Measurements from ENCODE around the gene SIGLEC1.

SIGLEC1 gene

DNA sequence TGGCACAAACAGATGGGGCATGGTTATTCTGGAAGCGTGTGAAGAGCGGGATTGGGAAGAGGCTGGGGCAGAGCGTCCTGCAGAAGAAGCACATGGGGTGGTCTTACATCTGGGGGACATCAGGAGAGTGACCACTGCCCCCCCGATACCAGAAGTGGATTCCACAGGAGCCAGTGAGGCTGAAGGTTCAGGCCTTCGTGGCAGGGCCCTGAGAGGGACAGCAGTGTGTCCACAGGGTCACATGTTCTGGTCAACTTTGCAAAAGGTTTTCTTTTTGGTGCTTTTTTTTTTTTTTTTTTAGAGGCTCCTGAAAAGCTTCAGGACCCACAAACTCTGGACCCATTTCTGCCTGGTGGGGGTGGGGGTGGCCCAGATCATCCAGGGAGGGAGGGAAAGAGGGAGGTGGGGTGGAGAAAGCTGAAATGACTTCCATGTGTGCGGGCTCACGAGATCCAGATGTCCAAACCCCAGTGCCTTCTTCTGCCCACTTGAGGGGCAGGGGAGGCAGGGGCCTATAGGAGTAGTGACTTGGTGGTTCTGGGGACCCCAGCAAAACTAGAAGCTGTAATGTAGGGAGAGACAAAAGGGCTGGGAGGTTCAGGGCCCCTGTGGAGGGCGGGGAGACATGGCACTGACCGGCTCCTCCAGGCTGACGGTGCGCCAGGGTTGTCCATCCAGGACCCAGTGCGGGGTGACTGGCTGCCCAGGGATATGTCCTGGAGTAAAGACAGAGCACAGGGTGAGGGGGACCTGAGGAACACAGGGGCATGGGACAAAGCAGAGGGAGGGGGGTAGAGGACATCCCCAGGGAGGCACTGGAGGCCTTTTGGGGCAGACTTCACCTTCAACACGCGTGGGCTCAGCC lies 33.3 kb downstream of the SIGLEC1 start:
- DNase-seq, result no peak

DNA sequence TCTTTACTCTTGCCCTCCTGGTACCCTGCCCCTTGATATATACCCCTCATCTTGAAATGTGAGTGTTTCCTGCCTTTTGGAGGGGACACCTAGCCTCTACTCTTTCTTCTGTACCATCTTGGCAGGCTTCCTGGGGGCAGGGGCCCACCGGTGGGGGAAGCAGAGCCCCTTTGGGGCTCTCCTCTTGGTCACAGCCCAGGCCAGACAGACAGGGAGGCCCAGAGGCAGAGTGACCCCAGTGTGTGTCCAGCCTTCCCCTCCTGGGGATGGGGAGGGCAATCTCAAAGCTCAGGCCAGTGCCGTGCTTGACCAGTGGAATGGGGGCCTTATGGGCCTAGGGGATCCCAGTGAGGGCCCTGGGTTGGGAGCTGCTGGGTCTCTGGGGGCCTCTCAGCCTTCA lies 34.2 kb downstream of the SIGLEC1 start:
- no peak for DNase-seq

DNA sequence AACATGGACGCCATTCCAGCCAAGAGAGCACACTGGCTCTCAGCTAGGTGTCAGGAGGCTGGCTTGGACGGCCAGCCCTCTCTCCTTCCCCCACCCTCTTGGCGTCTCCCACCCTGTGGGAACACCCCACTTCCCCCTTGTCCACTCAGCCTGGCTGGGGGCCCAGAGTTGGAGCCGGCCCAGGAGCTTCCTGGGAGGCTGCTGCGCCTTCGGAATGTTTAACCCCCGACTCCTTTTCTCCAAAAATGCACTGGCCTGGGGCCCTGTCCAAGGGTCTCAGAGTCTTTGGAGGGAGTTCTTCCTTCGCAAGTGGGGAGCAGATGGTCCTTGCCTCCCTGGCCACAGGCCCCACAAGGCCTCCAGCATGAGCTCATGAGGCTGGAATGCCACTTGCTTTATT lies 34.7 kb downstream of the SIGLEC1 start:
- DNase-seq, result no peak

DNA sequence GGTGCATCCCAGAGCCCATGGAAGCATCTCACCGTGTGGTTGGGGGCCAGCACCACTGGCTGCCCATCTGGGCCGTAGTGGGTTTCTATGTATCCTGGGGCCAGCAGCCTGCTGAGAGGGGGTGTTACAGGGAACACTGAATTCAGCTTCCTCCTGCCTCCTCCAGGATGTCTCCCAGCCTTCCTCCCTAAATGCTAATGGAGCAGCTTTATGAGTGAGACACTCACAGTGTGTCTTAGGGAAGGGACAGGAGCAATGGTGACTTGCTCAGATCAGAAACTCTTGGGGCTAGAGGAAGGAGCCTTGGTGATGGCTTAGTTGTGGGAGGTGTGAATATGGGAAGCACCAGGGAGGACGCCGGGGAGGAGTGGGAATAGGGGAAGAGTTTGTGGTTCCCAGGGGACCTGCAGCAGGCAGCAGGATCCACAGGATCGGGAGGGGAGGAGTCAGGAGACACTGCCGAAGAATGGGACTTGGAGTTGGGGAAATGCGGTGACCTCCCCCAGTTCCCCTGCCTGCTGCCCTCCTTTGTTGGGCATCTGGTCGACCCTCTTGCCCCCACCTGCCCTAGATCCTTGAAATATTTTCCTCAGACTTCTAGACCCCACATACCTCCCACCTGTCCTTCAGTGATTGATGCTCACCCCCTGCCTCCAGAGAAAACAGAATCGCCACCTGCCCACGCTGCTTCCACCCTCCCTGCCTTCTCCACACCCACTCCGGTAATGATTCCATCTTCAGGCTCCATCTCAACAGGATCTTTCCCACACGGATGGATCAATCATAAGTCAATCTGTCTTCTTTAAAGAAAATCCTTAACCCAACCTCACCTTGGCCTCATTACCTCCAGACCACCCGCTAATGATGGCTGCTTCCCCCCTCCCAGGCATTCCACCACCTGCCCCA lies 37.2 kb downstream of the SIGLEC1 start:
- no peak for DNase-seq

DNA sequence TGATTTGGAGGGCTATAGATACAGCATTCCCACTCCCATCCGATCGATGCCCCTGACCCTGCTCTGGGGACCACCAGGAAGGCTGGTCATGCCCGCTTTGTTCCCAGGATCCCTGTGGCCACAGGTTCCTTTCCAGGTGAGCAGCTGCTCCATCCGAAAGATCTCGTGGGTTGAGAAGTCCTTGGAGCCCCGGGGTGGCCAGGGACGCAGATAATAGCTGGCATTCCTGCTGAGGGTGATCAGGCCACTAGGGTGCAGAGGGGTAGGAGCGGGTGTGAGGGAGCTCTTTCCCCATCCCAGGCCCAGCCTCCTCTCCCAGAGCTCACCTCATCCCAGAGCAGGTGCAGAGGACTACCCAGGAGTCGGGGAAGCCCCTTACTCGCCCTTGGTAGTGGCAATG lies 38.0 kb downstream of the SIGLEC1 start:
- DNase-seq, result no peak

DNA sequence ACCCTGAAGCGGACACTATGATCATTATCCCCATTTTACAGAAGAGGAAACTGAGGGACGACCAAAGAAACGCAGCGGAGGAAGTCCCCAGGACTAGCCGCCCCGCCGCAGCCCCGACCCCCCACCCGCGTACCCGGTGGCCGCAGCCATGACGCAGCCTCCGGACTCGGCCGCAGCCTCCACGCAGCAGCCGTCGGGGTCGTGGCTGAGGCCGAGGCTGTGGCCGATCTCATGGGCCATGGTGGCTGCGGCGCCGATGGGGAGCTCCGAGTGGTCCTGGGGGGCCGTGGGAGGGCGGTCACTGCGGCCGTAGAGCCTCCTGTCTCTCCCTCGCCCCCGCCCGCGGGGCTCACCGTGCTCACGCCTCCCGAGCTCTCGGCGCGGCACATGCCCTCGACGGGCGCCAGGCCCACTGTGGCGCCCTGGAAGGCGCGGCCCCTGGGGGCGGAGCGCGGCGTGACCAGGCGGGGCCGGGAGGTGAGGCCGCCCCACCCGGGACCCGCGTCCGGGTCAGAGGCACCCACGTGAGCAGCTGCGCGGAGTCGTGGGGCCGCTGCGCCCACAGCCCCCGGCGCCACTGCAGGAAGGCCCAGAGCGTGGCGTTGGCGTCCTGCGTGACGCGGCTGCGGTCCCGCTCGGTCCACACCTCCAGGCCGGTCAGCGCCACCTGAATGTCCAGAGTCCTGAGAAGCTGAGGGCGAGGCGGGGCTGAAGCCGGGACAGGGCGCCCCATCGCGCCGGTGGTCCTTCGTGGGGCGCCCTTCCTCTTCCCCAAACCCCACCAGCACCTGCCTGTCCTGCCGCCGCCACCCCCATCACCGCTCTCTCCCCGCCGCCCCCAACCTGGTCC lies 39.0 kb downstream of the SIGLEC1 start:
- DNase-seq, result no peak

DNA sequence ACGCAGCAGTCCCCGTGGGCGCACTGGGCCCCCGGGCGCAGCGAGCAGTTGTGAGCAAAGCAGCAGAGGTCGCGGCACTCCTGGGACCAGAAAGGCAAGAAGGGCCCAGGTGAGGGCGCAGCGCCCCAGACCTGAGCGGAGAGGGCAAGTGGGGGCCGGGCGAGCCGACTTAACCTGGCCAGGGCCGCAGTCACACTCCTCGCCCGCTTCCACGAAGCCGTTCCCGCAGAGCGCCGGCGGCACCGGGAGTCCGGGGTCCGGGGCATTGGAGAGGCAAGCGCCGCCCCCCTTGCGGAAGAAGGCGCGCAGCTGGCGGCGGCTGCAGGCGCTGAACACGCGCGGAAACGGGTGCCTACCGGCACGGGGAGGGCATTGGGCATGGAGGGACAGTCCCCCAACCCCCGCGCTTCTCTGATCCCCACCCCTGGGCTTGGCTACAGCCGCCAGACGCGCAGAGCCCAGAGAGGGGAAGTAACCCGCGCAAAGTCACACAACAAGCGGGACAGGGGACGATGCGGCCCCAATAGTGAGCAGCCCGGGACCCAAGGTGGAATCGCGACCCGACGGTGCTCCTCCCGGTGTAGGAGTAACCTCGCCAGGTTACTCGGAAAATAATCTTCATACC lies 39.7 kb downstream of the SIGLEC1 start:
- peak; percentile 48 to 64 (median 64) for DNase-seq

DNA sequence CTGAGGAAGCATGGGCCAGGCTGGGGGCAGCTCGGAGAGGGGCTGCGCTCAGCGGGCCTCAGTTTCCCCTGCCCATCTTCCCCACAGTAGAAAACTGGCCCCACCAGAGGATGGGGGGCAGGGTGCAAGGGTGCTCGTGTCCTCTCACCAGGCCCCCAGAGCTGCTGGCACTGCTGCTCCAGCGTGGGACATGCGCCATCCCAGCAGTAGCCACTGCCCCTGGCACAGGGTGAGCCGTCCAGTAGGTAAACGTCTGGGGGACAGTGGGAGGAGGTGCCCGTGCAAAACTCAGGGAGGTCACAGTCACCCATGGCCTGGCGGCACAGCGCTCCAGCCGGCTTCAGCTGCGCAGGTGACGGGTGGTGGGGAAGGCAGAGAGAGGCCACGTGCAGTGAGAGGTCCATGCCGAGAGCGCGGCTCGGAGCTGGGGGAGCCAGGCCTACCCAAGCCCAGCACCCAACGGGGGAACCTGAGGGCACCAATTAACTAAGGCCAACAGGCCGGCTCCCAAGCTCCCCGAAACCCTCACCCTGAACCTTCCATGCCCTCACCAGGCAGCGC lies 40.3 kb downstream of the SIGLEC1 start:
- no peak for DNase-seq

DNA sequence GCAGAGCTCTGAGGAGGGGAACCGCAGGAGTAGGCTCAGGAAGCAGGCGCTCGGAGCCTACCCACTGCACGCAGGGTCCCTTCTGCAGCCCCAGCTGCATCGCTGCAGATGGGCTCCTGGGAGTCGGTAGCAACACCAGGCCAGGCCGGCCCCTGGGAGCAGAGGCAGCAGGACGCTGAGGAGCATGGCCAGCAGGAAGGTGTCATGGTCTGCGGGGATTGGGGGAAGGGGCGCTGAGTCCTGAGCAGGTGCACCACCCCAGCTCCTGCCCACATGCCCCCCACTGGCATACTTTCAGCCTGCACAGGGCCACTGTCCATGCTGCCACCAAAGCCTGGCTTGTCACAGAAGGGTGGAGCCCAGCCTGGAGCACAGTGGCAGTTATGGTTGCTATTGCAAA lies 41.5 kb downstream of the SIGLEC1 start:
- DNase-seq, result no peak

DNA sequence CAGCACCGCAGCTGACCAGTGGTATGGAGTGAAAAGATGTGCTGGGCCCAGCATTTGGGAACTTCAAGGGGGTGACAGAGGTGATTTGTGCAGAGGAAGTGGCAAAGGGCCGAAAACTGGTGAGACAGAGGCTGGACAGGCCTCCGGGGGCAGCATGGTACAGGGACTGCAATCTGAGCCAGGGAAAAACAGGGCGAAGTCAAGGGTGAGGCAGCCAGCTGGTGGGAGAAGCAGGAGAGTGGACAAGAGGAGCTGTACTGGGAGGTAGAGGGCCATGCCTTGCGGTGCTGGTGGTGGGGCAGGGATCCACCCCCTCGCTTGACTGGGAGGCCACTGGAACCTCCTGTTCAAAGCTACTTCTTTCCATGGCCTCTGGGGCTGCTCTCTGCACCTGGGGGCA lies 41.9 kb downstream of the SIGLEC1 start:
- no peak for DNase-seq

DNA sequence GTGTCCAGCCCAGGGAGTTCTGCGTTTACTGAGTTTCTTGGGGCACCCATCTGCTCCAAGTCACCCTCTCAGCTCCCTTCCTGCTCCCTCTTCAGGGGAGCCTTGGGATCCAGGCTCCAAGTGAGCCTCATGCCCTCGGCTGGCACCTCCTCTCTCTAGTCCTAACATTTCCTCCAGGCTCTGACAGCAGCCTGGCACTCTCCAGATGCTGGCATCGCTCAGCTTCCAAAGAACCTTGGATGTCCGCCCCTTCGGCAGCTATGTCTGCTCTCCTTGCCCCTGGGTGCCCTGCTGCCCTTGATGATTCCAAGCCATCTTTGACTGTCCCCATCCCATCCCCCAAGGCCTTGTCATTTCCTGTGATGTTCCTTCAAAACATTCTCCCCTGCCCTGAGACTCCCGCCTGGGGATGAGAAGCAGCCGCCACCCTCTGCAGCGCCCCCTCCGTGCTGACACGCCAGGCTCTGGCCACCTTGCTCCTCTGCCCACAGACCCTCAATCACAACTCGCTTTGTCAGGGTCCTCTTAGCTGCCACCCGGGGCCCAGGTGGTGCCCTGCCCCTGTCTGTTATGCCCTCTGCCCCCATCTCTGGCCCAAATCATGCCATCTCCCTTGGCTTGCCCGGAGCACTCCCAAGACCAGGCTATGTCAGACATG lies 42.6 kb downstream of the SIGLEC1 start:
- no peak for DNase-seq

DNA sequence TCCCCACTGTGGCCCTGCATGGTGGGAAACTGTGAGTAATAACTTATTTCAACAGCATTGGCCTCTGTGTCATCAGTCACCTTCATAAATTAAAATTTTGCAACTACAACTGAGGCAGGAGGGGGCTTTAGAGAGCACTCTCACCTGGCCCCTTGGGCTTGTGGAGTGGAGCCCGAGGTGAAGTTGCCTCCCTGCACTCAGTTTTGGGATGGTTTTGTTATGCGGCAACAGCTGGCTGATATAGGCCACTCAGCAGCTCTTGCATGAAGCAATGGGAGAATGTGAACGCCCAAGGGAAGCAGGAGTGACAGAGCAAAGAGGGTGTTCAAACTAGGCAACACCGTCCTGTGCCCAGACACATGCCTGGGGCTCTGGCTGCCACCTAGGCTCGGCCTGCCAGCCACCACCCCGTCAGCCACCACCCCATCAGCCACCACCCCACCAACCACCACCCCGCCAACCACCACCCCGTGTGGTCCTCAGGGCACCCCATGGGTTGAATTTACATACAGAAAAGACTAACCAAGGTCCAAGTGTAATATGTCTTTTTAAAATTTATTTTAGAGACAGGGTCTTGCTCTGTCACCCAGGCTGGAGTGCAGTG lies 44.9 kb downstream of the SIGLEC1 start:
- no peak for DNase-seq

DNA sequence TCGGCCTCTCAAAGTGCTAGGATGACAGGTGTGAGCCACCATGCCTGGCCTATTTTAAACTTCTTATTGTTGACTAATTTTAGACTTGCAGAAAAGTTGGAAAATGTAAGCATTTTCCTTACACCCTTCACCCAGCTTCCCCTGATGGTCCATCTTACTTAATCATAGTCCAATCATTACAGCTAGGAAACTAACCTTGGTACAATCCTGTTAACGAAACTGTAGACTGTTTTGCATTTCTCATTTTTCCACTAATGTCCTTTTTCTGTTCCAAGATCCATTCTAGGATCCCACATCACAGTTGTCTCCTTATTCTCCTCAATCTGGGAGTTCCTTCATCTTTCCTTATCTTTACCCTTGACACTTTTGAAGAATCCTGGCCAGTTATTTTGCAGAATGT lies 48.5 kb downstream of the SIGLEC1 start:
- no peak for DNase-seq

DNA sequence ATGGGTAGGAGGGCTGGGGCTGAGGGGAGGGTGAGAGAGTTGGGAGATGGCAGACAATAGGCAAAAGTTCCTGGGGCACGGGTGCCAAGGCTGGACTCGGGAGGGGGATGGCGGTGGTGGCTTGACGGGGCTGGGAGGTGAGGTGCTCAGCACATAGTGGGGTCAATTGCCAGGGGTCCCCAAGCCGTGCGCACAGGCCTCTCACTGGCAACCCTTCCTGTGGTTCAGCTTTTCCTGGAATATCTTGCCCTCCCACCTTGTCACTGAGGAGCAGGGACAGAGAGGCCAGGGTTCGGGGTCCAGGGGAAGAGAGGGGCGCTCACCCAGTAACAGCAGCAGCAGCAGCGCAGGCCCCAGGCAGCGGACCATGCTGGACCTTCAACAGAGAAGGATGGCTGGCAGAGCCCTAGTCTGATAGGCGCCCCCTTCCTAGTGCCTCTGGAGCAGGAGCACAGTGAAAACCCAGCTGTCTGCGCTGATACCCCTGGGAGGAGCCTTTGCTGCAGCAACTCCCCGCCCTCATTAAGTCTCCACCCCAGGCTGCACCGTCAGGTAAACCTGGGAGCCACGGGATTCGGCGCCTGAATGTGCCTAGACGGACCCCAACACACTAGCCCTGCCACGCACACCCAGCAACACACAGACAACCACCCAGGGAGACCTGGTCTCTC lies 49.2 kb downstream of the SIGLEC1 start, which contains the start of gene GFRA4:
TSS of gene GFRA4 (minus strand) at position 369 of the 671 bp plus-strand sequence. CDS start at position 369, 0 bp downstream.
- no peak for DNase-seq

All from suppressor macrophage treated with lipopolysaccharide for 1 hour (primary cell).